Stimulated activated effector memory CD8-positive, alpha-beta T cell treated with anti-CD3 and anti-CD28 coated beads, Interleukin-12 subunit alpha, Interleukin-12 subunit beta, amount 100 ng/mL, for 72 hours (primary cell): Measurements from ENCODE around the gene RNF115.
"Not testable (repeated sequence)": the region's sequence is repeated elsewhere in the genome, so short reads cannot be mapped to it uniquely, and the experiment has no call there.

Experiments
- ATAC-seq: fragments of 150-1000 bp; cut with Tn5 transposase; 2 replicates; pipeline ENCODE4 v1.10.0; 2021
- DNase-seq, 2 donors: peaks; one replicate each; pipeline ENCODE4 v3.0.0; 2021 to 2022; ENCODE audit warnings: low spot score in 2 of 2
- H3K27ac Mint-ChIP-seq: one replicate; pipeline ENCODE4 v1.8.0; 2022; ENCODE audit warnings: mild to moderate bottlenecking, mixed read lengths
- H3K36me3 Mint-ChIP-seq: one replicate; pipeline ENCODE4 v1.8.0; 2022; ENCODE audit warnings: mild to moderate bottlenecking, mixed read lengths
- H3K4me1 Mint-ChIP-seq: one replicate; pipeline ENCODE4 v1.8.0; 2022; ENCODE audit warnings: mixed read lengths
- H3K4me3 Mint-ChIP-seq: one replicate; pipeline ENCODE4 v1.8.0; 2022; ENCODE audit warnings: mild to moderate bottlenecking, mixed read lengths
- H3K9me3 Mint-ChIP-seq: one replicate; pipeline ENCODE4 v1.8.0; 2022; ENCODE audit warnings: mixed read lengths

RNF115 gene

GRCh38 chr1:145768004-145768403 is 55.9 kb downstream of the RNF115 start:
- Mint-ChIP-seq H3K36me3 (peaks cover 56% of the 10 kb centered on the region), H3K27ac (peak overlapping the region; percentile 32)
- H3K9me3 Mint-ChIP-seq, H3K4me1 Mint-ChIP-seq, DNase-seq, H3K4me3 Mint-ChIP-seq, ATAC-seq: not testable (repeated sequence)

GRCh38 chr1:145766926-145767325 is 57.0 kb downstream of the RNF115 start:
- ATAC-seq, DNase-seq, H3K27ac Mint-ChIP-seq, H3K9me3 Mint-ChIP-seq, H3K4me1 Mint-ChIP-seq, H3K4me3 Mint-ChIP-seq: not testable (repeated sequence)
- H3K36me3 Mint-ChIP-seq: peaks cover 57% of the 10 kb centered on the region

GRCh38 chr1:145765585-145766360 is 58.1 kb downstream of the RNF115 start:
- not testable (repeated sequence) for H3K27ac Mint-ChIP-seq, H3K4me3 Mint-ChIP-seq, H3K9me3 Mint-ChIP-seq, ATAC-seq, DNase-seq, H3K4me1 Mint-ChIP-seq
- H3K36me3 Mint-ChIP-seq: peaks cover 57% of the 10 kb centered on the region

DNA sequence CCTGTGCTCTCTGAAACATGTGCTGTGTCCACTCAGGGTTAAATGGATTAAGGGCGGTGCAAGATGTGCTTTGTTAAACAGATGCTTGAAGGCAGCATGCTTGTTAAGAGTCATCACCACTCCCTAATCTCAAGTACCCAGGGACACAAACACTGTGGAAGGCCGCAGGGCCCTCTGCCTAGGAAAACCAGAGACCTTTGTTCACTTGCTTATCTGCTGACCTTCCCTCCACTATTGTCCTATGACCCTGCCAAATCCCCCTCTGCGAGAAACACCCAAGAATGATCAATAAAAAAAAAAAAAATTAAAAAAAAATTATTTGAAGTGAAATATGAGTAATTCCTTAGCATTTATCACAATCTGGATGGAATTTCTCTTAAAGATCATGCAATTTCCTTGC is 58.8 kb downstream of the RNF115 start:
- H3K4me3 Mint-ChIP-seq: not testable (repeated sequence)

DNA sequence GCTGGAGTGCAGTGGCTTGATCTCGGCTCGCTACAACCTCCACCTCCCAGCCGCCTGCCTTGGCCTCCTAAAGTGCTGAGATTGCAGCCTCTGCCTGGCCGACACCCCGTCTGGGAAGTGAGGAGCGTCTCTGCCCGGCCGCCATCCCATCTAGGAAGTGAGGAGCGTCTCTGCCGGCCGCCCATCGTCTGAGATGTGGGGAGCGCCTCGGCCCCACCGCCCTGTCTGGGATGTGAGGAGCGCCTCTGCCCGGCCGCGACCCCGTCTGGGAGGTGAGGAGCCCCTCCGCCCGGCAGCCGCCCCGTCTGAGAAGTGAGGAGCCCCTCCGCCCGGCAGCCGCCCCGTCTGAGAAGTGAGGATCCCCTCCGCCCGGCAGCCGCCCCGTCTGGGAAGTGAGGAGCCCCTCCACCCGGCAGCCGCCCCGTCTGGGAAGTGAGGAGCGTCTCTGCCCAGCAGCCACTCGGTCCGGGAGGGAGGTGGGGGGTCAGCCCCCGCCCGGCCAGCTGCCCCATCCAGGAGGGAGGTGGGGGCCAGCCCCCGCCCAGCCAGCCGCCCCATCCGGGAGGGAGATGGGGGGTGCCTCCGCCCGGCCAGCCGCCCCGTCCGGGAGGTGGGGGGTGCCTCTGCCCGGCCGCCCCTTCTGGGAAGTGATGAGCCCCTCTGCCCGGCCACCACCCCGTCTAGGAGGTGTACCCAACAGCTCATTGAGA is 59.5 kb downstream of the RNF115 start:
- not testable (repeated sequence) for H3K27ac Mint-ChIP-seq, DNase-seq, H3K9me3 Mint-ChIP-seq, H3K4me1 Mint-ChIP-seq, ATAC-seq, H3K4me3 Mint-ChIP-seq
- H3K36me3 Mint-ChIP-seq: peaks cover 58% of the 10 kb centered on the region

More for the DNA sequence above, 58.8 kb downstream of the RNF115 start:
- not testable (repeated sequence) for H3K4me1 Mint-ChIP-seq, ATAC-seq, H3K27ac Mint-ChIP-seq, H3K9me3 Mint-ChIP-seq, DNase-seq
- H3K36me3 Mint-ChIP-seq: peaks cover 57% of the 10 kb centered on the region

DNA sequence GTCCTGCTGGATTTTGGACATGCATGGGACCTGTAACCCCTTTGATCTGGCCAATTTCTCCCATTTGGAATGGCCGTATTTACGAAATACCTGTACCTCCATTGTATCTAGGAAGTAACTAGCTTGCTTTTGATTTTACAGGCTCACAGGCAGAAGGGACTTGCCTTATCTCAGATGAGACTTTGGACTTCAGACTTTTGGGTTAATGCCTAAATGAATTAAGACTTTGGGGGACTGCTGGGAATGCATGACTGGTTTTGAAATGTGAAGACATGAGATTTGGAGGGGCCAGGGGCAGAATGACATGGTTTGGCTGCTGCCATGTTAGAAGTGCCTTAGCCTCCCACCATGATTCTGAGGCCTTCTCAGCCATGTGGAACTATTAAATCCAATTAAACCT is 61.9 kb downstream of the RNF115 start:
- not testable (repeated sequence) for H3K27ac Mint-ChIP-seq, H3K4me1 Mint-ChIP-seq, ATAC-seq, H3K4me3 Mint-ChIP-seq, H3K9me3 Mint-ChIP-seq, DNase-seq
- H3K36me3 Mint-ChIP-seq: peaks cover 54% of the 10 kb centered on the region

- H3K4me1 Mint-ChIP-seq, H3K4me3 Mint-ChIP-seq, H3K9me3 Mint-ChIP-seq, DNase-seq, H3K27ac Mint-ChIP-seq, ATAC-seq: not testable (repeated sequence)
- H3K36me3 Mint-ChIP-seq: peaks cover 59% of the 10 kb centered on the region
Measured at GRCh38 chr1:145761498-145761897, 62.4 kb downstream of the RNF115 start.

- H3K4me3 Mint-ChIP-seq, H3K4me1 Mint-ChIP-seq, H3K9me3 Mint-ChIP-seq, ATAC-seq, DNase-seq, H3K27ac Mint-ChIP-seq: not testable (repeated sequence)
- peaks cover 68% of the 10 kb centered on the region for H3K36me3 Mint-ChIP-seq
Measured at GRCh38 chr1:145760395-145760949, 63.4 kb downstream of the RNF115 start.

DNA sequence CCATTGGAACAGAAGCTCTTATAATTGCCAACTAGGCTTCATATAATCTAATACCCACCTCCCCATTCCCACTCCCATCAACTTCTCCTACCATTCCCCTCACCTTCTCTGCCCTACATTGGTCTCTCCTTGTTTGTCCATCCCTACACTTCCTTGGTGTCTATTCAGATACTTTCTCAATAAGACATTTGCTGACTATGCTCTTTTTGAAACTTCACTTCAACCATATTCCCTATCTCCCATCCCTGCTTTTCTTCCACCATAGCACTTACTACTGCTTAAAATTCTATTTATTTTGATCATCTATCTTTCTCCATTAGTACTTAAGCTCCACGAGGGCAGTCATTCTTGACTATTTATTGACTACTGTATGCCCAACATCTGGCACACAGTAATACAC is 64.2 kb downstream of the RNF115 start:
- Mint-ChIP-seq H3K9me3 (no peaks in the 10 kb centered on the region), H3K27ac (no peak overlapping the region), H3K36me3 (peaks cover 73% of the 10 kb centered on the region), H3K4me3 (no peak overlapping the region), H3K4me1 (peaks cover 6% of the 10 kb centered on the region)
- DNase-seq (no peak), ATAC-seq (no peak)

- H3K4me3 Mint-ChIP-seq: no peak overlapping the region
- H3K36me3 Mint-ChIP-seq: peaks cover 74% of the 10 kb centered on the region
- no peaks in the 10 kb centered on the region for H3K9me3 Mint-ChIP-seq
- no peak overlapping the region for H3K27ac Mint-ChIP-seq
- peaks cover 6% of the 10 kb centered on the region for H3K4me1 Mint-ChIP-seq
- DNase-seq (no peak), ATAC-seq (no peak)
Measured at GRCh38 chr1:145758575-145758974, 65.3 kb downstream of the RNF115 start.

- Mint-ChIP-seq H3K4me3 (no peak overlapping the region), H3K27ac (no peak overlapping the region), H3K4me1 (peaks cover 6% of the 10 kb centered on the region), H3K9me3 (no peaks in the 10 kb centered on the region), H3K36me3 (peaks cover 73% of the 10 kb centered on the region)
- DNase-seq (no peak), ATAC-seq (no peak)
Measured at GRCh38 chr1:145758116-145758515, 65.8 kb downstream of the RNF115 start.

- ATAC-seq (no peak), DNase-seq (no peak)
- Mint-ChIP-seq H3K9me3 (no peaks in the 10 kb centered on the region), H3K4me3 (no peak overlapping the region), H3K36me3 (peaks cover 76% of the 10 kb centered on the region), H3K27ac (peak overlapping the region; percentile 72), H3K4me1 (peaks cover 6% of the 10 kb centered on the region)
Measured at GRCh38 chr1:145757420-145757819, 66.5 kb downstream of the RNF115 start.

GRCh38 chr1:145751491-145752037 is 72.3 kb downstream of the RNF115 start:
- Mint-ChIP-seq H3K27ac (peak overlapping the region; percentile 70), H3K4me3 (no peak overlapping the region)

DNA sequence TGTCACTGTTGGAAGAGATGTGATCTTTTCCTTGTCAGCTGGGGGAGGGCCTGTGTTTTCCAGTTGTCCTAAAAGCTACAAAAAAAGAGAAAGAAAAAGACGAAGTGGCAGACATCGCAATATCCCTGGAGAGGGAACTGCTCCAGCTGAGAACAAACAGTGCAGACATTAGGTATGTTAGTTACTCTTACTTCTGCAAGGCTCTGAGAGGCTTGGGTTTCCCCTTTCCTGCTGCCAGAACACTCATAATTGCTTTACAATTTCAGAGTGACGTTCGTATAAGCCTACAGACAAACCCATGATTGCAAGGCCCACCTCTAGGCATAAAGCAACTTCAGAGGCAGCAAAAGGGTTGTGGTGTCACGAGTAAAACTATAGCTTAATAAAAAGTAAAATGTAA is 73.5 kb downstream of the RNF115 start:
- Mint-ChIP-seq H3K9me3 (no peaks in the 10 kb centered on the region), H3K4me1 (no peaks in the 10 kb centered on the region), H3K27ac (no peak overlapping the region), H3K36me3 (peaks cover 90% of the 10 kb centered on the region), H3K4me3 (no peak overlapping the region)
- no peak for ATAC-seq
- DNase-seq: no peak

More at GRCh38 chr1:145751491-145752037, 72.3 kb downstream of the RNF115 start:
- Mint-ChIP-seq H3K9me3 (no peaks in the 10 kb centered on the region), H3K36me3 (peaks cover 89% of the 10 kb centered on the region), H3K4me1 (no peaks in the 10 kb centered on the region)
- no peak for ATAC-seq
- no peak for DNase-seq

DNA sequence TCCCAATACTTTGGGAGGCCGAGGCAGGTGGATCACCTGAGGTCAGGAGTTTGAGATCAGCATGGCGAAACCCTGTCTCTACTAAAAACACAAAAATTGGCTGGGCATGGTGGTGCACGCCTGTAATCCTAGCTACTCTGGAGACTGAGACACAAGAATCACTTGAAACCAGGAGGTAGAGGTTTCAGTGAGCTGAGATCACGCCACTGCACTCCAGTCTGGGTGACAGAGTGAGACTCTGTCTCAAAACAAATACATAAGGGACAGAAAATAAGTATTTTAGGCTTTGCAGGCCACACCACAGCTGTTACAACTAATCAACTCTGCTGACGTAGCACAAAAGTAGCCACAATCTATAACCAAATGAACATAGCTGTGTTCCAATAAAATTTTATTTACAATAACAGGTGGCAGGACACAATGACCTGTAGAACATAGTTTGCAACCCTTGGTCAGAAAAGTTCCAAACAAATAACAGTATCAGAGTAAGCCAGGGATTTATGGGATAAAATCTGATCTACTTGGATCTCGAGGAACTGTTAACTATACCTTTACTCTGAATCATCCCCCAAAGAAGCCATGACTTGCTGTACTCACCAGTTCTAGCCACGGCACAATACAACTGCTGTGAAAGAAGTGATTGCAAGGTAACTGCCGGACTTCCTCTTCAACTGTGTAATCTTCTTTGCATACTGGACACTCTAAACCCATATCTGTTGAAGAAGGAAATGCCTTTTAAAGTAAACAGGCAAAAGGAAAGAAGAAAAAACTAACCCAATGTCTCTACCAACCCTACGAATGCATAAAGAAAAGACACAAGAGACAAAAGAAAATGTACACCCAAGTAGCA is 76.3 kb downstream of the RNF115 start:
- Mint-ChIP-seq H3K9me3 (no peaks in the 10 kb centered on the region), H3K27ac (peak overlapping the region; percentile 68), H3K4me1 (no peaks in the 10 kb centered on the region), H3K4me3 (no peak overlapping the region), H3K36me3 (peaks cover 99% of the 10 kb centered on the region)
- ATAC-seq (no peak), DNase-seq (no peak)
